Measurements from ENCODE around the gene DUSP10. TPM values are rescaled to one million over a fixed set of nuclear protein-coding genes. Genes with fewer than 3 reads are reported as not detected.

DUSP10 gene
- total RNA-seq, 2 donors from 2014 or later, result 14.3 TPM

GRCh38 chr1:221759436-221759835 is 17.5 kb upstream of the DUSP10 start:
- H3K4me1 Mint-ChIP-seq (ENCODE audit: low read depth), result peaks cover 56% of the 10 kb centered on the region
- H3K36me3 Mint-ChIP-seq (ENCODE audit: insufficient read depth in 2 of 2), result peaks cover 6 to 7% of the 10 kb centered on the region in 2 donors
- no peak for ATAC-seq (replicated peaks in 1 of 2)
- H3K27me3 Mint-ChIP-seq (ENCODE audit: low read depth), result no peaks in the 10 kb centered on the region
- no peak overlapping the region for H3K4me3 Mint-ChIP-seq
- no peaks in the 10 kb centered on the region for H3K9me3 Mint-ChIP-seq
- no peak for DNase-seq
- no peak overlapping the region for H3K27ac Mint-ChIP-seq

DNA sequence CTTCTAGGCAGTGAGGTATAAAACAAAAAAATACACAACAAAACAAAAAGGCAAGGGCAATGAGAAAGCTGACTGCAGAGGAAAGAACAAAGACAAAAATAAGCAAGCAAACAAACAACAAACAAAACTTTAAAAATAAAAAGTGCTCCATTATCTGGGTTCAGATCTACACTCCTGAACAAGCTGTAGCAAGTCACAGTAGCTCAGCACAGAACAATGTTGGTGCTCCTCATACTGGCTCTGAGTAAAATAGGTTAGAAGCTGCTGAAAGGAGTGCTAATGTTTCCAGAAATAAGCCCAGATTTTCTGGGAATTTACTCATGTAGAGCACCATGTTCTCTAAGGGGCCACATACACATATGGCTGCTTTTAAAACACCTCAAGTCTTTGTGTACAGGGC is 16.6 kb upstream of the DUSP10 start:
- peaks cover 2% of the 10 kb centered on the region in 2 donors for H3K9me3 Mint-ChIP-seq
- peaks cover 9 to 11% of the 10 kb centered on the region in 2 donors for H3K36me3 Mint-ChIP-seq (ENCODE audit: insufficient read depth in 2 of 2)
- peaks cover 66% of the 10 kb centered on the region for H3K4me1 Mint-ChIP-seq (ENCODE audit: low read depth)
- no peak overlapping the region for H3K4me3 Mint-ChIP-seq
- DNase-seq, result no peak
- no peaks in the 10 kb centered on the region for H3K27me3 Mint-ChIP-seq (ENCODE audit: low read depth)
- no peak overlapping the region for H3K27ac Mint-ChIP-seq
- no peak for ATAC-seq (replicated peaks in 1 of 2)

DNA sequence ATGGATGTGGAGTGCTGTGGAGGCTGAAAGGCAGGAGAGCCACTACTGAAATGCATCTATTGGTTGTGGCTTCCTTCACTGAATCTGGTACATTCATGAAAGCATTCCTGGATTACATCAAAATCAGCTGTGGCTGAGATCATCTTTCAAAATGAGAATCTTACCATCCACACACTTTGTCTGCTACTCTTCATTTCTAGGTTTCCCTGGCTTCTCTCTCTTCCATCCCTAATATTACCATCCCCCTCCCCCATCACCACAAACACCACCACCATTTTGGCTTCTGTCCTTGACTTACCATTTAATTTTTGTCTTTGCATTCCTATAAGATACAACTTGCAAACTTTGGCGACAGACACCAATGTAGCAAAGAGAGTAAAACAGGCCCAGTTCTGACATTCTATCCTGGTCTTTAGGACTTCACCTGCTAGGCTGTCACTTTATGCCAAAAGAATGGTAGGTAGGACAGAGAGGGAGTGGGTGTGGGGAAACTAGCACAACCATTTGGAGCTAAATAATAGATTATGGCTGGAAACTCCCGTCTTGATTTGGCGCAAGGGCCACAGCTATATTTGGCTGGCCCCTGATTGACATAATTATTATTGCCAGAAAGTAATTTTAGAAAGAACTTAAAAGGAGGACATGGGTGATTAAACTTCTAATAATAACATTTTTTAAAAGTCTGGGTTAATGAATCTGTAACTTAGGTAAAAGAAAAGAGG is 15.1 kb upstream of the DUSP10 start:
- no peak overlapping the region for H3K27ac Mint-ChIP-seq
- H3K4me3 Mint-ChIP-seq, result no peak overlapping the region
- DNase-seq (no peak), ATAC-seq (replicated peaks in 1 of 2) (peak in 1 of 2 donors; percentile 27)
- peaks cover 9 to 11% of the 10 kb centered on the region in 2 donors for H3K36me3 Mint-ChIP-seq (ENCODE audit: insufficient read depth in 2 of 2)
- peaks cover 69% of the 10 kb centered on the region for H3K4me1 Mint-ChIP-seq (ENCODE audit: low read depth)
- peaks cover 2% of the 10 kb centered on the region in 2 donors for H3K9me3 Mint-ChIP-seq
- no peaks in the 10 kb centered on the region for H3K27me3 Mint-ChIP-seq (ENCODE audit: low read depth)

DNA sequence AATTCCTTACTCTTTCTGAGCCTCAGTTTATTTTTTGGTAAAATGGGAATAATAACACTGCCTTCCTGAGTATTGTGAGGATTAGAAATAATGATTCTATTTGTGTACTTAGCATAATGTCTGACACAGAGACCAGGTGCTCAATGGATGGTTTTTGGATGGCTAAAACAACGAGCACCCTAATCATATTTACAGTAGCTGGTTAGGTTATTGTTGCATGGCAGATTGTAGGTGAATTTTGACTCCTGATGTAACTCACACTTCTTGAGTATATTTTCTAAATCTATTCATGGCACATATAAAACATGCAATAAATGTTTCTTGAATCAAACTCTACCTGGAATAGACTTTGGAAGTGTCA is 11.9 kb upstream of the DUSP10 start:
- ATAC-seq (replicated peaks in 1 of 2) (no peak), DNase-seq (no peak)
- no peaks in the 10 kb centered on the region for H3K27me3 Mint-ChIP-seq (ENCODE audit: low read depth)
- peaks cover 43% of the 10 kb centered on the region for H3K4me1 Mint-ChIP-seq (ENCODE audit: low read depth)
- peak overlapping the region; percentile 50 to 79 for H3K4me3 Mint-ChIP-seq
- peaks cover 2% of the 10 kb centered on the region in 2 donors for H3K9me3 Mint-ChIP-seq
- peak overlapping the region; percentile 96 for H3K27ac Mint-ChIP-seq
- peaks cover 9 to 11% of the 10 kb centered on the region in 2 donors for H3K36me3 Mint-ChIP-seq (ENCODE audit: insufficient read depth in 2 of 2)

DNA sequence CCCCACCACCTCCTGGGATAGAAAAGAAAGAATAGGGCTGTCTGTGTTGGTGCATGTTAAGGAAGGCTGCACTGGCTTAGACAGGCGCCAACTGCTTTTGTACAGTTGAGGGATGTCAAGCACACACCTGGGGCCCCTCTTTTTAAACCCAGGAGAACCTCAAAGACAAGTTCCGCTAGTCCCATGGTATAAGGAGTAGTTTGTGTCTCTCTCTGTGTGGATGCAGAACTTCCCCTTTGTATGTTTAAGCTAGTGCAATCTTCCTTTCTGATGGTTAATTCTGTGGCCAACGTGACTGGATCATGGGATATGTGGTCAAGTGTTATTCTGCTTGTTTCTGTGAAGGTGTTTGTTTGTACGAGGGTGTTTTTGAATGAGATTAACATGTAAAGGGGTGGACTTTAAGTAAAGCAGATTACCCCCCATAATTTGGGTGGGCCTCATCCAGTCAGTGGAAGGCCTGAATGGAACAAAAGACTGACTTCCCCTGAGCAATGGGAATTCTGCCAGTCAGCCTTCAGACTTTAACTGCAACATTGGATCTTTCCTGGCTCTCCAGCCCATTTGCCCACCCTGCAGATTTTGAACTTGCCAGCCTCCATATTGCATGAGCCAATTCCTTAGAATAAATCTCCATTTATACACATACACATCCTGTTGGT is 9.5 kb upstream of the DUSP10 start:
- peaks cover 33% of the 10 kb centered on the region for H3K4me1 Mint-ChIP-seq (ENCODE audit: low read depth)
- H3K4me3 Mint-ChIP-seq, result no peak overlapping the region
- no peak for DNase-seq
- no peak overlapping the region for H3K27ac Mint-ChIP-seq
- no peaks in the 10 kb centered on the region for H3K27me3 Mint-ChIP-seq (ENCODE audit: low read depth)
- peaks cover 2% of the 10 kb centered on the region in 2 donors for H3K9me3 Mint-ChIP-seq
- no peak for ATAC-seq (replicated peaks in 1 of 2)
- H3K36me3 Mint-ChIP-seq (ENCODE audit: insufficient read depth in 2 of 2), result peaks cover 9 to 12% of the 10 kb centered on the region in 2 donors

- H3K4me1 Mint-ChIP-seq (ENCODE audit: low read depth), result peaks cover 12% of the 10 kb centered on the region
- peaks cover 2 to 5% of the 10 kb centered on the region in 2 donors for H3K36me3 Mint-ChIP-seq (ENCODE audit: insufficient read depth in 2 of 2)
- no peaks in the 10 kb centered on the region for H3K27me3 Mint-ChIP-seq (ENCODE audit: low read depth)
- no peak for ATAC-seq (replicated peaks in 1 of 2)
- peaks cover 0 to 2% of the 10 kb centered on the region in 2 donors for H3K9me3 Mint-ChIP-seq
- DNase-seq, result no peak
- H3K4me3 Mint-ChIP-seq, result no peak overlapping the region
- H3K27ac Mint-ChIP-seq, result no peak overlapping the region
These were observed 7.1 kb upstream of the DUSP10 start for GRCh38 chr1:221748981-221749380.

DNA sequence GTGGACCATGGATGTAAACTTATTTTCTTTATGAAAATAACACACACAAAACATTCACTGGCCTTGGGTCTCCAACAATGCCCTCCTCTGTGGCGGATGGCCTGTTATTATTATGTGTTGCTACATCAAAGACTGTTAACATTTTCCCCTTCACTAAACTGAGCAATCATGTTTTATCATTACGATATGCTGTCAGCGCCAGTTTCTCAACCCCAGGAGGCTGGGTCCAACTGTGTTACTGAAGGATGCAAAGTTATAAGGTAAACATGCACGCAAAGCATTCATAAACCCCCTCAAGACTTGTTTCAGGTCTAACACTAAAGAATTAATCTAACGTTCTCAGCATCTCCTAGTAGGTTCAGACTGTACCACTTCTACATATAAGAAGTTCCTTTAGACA is 6.0 kb upstream of the DUSP10 start:
- H3K27me3 Mint-ChIP-seq (ENCODE audit: low read depth), result no peaks in the 10 kb centered on the region
- no peaks in the 10 kb centered on the region for H3K9me3 Mint-ChIP-seq
- peaks cover 10% of the 10 kb centered on the region for H3K4me1 Mint-ChIP-seq (ENCODE audit: low read depth)
- DNase-seq, result no peak
- H3K4me3 Mint-ChIP-seq, result no peak overlapping the region
- H3K27ac Mint-ChIP-seq, result no peak overlapping the region
- ATAC-seq (replicated peaks in 1 of 2), result no peak
- H3K36me3 Mint-ChIP-seq (ENCODE audit: insufficient read depth in 2 of 2), result peaks cover 0 to 4% of the 10 kb centered on the region in 2 donors

DNA sequence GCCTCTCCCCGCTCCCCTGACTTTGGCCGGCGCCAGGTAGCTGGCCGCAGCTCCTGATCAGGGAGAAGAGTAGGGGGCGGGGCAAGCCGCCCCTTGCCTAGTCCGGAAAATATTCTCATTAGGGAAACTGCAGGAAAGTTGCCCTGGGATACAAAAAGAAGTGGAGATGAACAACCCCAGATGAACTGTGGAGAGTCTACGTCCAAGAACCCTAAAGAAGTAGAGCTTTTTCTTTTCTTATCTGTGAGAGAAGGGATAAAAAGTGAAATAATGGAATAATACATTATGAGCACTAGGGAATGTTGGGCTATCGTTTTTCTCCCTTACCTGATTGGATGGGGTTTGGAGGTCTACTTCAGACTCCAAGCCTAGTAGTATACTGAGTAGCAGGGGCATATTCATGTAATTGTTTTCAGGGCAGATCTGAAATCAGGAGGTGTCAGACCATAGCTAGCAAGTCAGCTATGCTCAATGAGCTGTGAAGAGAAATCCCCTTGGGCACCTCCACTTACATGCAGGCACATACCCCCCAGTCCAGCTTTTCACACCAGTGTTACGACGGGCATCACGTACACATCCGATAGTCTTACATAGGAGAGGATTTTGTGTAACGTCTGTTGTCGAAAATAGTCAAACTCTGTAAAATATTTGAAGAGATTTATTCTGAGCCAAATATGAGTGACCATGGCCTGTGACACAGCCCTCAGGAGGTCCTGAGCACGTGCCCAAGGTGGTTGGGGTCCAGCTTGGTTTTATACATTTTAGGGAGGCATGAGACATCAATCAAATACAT is 1.7 kb upstream of the DUSP10 start:
- DNase-seq (no peak), ATAC-seq (replicated peaks in 1 of 2) (no peak)
- no peaks in the 10 kb centered on the region for H3K9me3 Mint-ChIP-seq
- no peaks in the 10 kb centered on the region for H3K27me3 Mint-ChIP-seq (ENCODE audit: low read depth)
- H3K27ac Mint-ChIP-seq, result peak overlapping the region; percentile 26
- peaks cover 2 to 11% of the 10 kb centered on the region in 2 donors for H3K36me3 Mint-ChIP-seq (ENCODE audit: insufficient read depth in 2 of 2)
- peak overlapping the region; percentile 86 to 91 for H3K4me3 Mint-ChIP-seq
- H3K4me1 Mint-ChIP-seq (ENCODE audit: low read depth), result peaks cover 10% of the 10 kb centered on the region

DNA sequence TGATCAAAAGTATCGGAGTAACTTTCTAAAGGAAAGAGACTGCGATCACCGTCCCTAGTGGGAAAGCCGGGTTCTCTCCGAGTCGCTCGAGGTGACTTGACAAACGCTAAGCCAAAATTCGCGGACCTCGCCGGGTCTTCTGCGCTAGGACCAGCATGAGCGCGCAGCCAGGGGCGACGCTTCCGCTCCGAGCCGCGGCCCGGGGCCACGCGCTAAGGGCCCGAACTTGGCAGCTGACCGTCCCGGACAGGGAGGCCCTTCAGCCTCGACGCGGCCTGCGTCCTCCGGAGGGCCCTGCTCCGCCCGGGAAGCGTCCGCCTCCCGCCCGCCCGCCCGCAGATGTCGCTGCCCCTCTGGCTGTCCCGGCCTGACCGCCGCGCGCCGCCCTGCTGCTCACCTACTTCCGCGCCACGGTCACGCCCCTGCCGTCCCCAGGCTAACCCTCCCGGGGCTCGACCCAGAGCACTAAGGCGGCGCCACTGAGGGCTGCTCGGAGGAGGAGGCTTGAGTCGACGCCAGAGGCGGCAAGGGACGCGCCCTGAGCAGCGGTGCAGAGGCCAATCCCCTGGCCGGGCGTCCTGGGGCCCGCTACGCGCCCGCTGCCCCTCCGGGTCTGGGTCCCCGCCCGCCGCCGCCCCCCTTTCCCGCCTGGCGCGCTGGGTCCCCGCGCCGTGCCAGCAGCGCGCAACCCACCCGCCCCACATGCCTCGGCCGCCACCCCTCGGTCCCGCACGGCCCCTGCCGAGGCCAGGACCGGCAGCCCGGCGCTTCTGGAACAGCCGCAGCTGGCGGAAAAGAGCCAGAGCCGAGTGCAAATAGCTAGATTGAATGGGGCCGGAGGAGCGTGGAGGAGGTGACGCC is 896 bp upstream of the DUSP10 start:
- Mint-ChIP-seq H3K27me3 (ENCODE audit: low read depth) (no peaks in the 10 kb centered on the region), H3K4me1 (ENCODE audit: low read depth) (peaks cover 12% of the 10 kb centered on the region), H3K9me3 (peaks cover 0 to 3% of the 10 kb centered on the region in 2 donors), H3K27ac (peak overlapping the region; percentile 79), H3K36me3 (ENCODE audit: insufficient read depth in 2 of 2) (peaks cover 5 to 15% of the 10 kb centered on the region in 2 donors), H3K4me3 (peak overlapping the region; percentile 86 to 91)
- peak; percentile 87 to 88 for DNase-seq
- ATAC-seq (replicated peaks in 1 of 2), result peak; percentile 63 to 65

GRCh38 chr1:221740993-221741702 is 741 bp downstream of the DUSP10 start:
- Mint-ChIP-seq H3K9me3 (peaks cover 0 to 3% of the 10 kb centered on the region in 2 donors), H3K4me3 (no peak overlapping the region), H3K27me3 (ENCODE audit: low read depth) (no peaks in the 10 kb centered on the region), H3K4me1 (ENCODE audit: low read depth) (peaks cover 28% of the 10 kb centered on the region), H3K36me3 (ENCODE audit: insufficient read depth in 2 of 2) (peaks cover 13 to 24% of the 10 kb centered on the region in 2 donors), H3K27ac (no peak overlapping the region)
- no peak for ATAC-seq (replicated peaks in 1 of 2)
- peak; percentile 31 to 41 for DNase-seq

GRCh38 chr1:221740369-221740992 is 1.4 kb downstream of the DUSP10 start:
- Mint-ChIP-seq H3K4me3 (no peak overlapping the region), H3K36me3 (ENCODE audit: insufficient read depth in 2 of 2) (peaks cover 13 to 23% of the 10 kb centered on the region in 2 donors), H3K9me3 (peaks cover 0 to 3% of the 10 kb centered on the region in 2 donors), H3K27me3 (ENCODE audit: low read depth) (no peaks in the 10 kb centered on the region), H3K27ac (no peak overlapping the region), H3K4me1 (ENCODE audit: low read depth) (peaks cover 35% of the 10 kb centered on the region)
- no peak for ATAC-seq (replicated peaks in 1 of 2)
- DNase-seq, result no peak

GRCh38 chr1:221739677-221740025 is 2.2 kb downstream of the DUSP10 start:
- H3K9me3 Mint-ChIP-seq, result peaks cover 0 to 3% of the 10 kb centered on the region in 2 donors
- H3K4me1 Mint-ChIP-seq (ENCODE audit: low read depth), result peaks cover 40% of the 10 kb centered on the region
- no peak overlapping the region for H3K27ac Mint-ChIP-seq
- H3K36me3 Mint-ChIP-seq (ENCODE audit: insufficient read depth in 2 of 2), result peaks cover 13 to 25% of the 10 kb centered on the region in 2 donors
- no peaks in the 10 kb centered on the region for H3K27me3 Mint-ChIP-seq (ENCODE audit: low read depth)
- no peak for DNase-seq
- H3K4me3 Mint-ChIP-seq, result peak overlapping the region; percentile 30 to 48
- ATAC-seq (replicated peaks in 1 of 2), result no peak
